Adrenal gland (tissue), 5 donors: ENCODE results near the gene STK39.

ENCODE experiments used
- POLR2A ChIP-seq, 2 donors: fragments of 450-650 bp; IDR thresholded peaks; one replicate each; pipeline ENCODE4 v1.6.1; 2017; ENCODE audit warnings: antibody characterized with exemption in 2 of 2, mild to moderate bottlenecking in 2 of 2, moderate library complexity in 1 of 2
- TF ChIP-seq, protein P1 (sequence below), 6 experiments: fragments of 450-650 bp in 4 of 6; fragments of 200-600 bp in 2 of 6; sonication (generic) in 1 of 6; IDR thresholded peaks; 1 replicate in 5 of 6; 2 replicates in 1 of 6; pipeline versions ENCODE4 v1.5.1 to v1.8.0; 2016 to 2021; ENCODE audit warnings: antibody characterized with exemption in 6 of 6, mild to moderate bottlenecking in 2 of 6, moderate library complexity in 1 of 6
- donor health status: DM: no; HTN: no; CAD: no.

DNA sequence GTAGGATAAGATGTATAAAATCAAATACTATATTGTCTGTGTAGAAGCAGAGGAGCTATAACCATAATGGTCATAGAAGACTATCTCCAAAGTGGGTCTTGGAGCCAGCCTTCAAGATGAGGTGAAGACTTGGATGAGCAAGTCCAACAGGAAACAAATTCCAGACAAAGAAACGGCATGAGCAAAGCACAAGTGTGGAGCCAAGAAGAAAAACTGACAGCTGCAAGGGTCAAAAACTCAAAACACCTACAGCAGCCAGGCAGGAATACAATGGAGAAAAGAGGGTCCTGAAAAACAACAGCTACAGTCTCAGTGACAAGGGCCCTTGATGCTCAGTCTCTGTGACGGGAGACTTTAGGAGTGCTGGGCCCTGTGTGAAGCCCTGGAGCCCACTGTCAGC, 102.4 kb downstream of the STK39 start:
- TF ChIP-seq, protein P1, sequence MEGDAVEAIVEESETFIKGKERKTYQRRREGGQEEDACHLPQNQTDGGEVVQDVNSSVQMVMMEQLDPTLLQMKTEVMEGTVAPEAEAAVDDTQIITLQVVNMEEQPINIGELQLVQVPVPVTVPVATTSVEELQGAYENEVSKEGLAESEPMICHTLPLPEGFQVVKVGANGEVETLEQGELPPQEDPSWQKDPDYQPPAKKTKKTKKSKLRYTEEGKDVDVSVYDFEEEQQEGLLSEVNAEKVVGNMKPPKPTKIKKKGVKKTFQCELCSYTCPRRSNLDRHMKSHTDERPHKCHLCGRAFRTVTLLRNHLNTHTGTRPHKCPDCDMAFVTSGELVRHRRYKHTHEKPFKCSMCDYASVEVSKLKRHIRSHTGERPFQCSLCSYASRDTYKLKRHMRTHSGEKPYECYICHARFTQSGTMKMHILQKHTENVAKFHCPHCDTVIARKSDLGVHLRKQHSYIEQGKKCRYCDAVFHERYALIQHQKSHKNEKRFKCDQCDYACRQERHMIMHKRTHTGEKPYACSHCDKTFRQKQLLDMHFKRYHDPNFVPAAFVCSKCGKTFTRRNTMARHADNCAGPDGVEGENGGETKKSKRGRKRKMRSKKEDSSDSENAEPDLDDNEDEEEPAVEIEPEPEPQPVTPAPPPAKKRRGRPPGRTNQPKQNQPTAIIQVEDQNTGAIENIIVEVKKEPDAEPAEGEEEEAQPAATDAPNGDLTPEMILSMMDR (IDR thresholded peaks at IDR 0.05), result no peak
- TF ChIP-seq POLR2A (IDR thresholded peaks at IDR 0.05), result no peak
